ENCODE results near the gene GH2. TPM values are rescaled to one million over a fixed set of nuclear protein-coding genes. Genes with fewer than 3 reads are reported as not detected.

The GH2 gene
- total and polyA plus RNA-seq, 2 experiments from 2014 or later, result not detected

- Histone ChIP-seq H3K27ac (no peak overlapping the region), H3K36me3 (ENCODE audit: low read depth) (no peaks in the 10 kb centered on the region), H3K4me3 (no peak overlapping the region), H3K27me3 (replicated peaks; ENCODE audit: insufficient read depth) (peaks cover 4% of the 10 kb centered on the region; the same call in 1 of the 2 replicates), H3K4me1 (ENCODE audit: insufficient read depth) (no peaks in the 10 kb centered on the region), H3F3A (ENCODE audit: insufficient read depth) (no peaks in the 10 kb centered on the region), H3K9me3 (ENCODE audit: low read depth) (no peaks in the 10 kb centered on the region), H3K79me2 (ENCODE audit: insufficient read depth) (no peaks in the 10 kb centered on the region), H4K20me1 (ENCODE audit: insufficient read depth) (no peaks in the 10 kb centered on the region), H3K9me2 (ENCODE audit: insufficient read depth) (no peaks in the 10 kb centered on the region), H2AFZ (no peak overlapping the region), H3K4me2 (ENCODE audit: unreplicated experiment) (no peak overlapping the region), H3K9ac (no peak overlapping the region)
- no peak for DNase-seq
- no peak for TF ChIP-seq EZH2phosphoT487 (IDR thresholded peaks at IDR 0.05; ENCODE audit: insufficient read depth, low read depth)
- no peak for TF ChIP-seq EZH2 (IDR thresholded peaks at IDR 0.05; ENCODE audit: insufficient read depth, poor library complexity, severe bottlenecking)
- in situ Hi-C loops (cut with MboI), result no loop called here
- WGBS, 2 experiments (ENCODE audit: low coverage in 1 of 2, low lambda C conversion rate in 2 of 2, missing lambda C conversion rate in 2 of 2), result 70 to 80% methylated on average over 5 of the region's 5 CpGs
Measured at GRCh38 chr17:63854709-63855108, 27.0 kb downstream of the GH2 start.

- DNase-seq, result no peak
- Histone ChIP-seq H3K9ac (no peak overlapping the region), H3K79me2 (ENCODE audit: insufficient read depth) (no peaks in the 10 kb centered on the region), H3K27me3 (replicated peaks; ENCODE audit: insufficient read depth) (no peaks in the 10 kb centered on the region; the same call in 1 of the 2 replicates), H3K36me3 (ENCODE audit: low read depth) (no peaks in the 10 kb centered on the region), H3K27ac (no peak overlapping the region), H3K9me3 (ENCODE audit: low read depth) (no peaks in the 10 kb centered on the region), H3K4me3 (no peak overlapping the region), H3F3A (ENCODE audit: insufficient read depth) (no peaks in the 10 kb centered on the region), H3K9me2 (ENCODE audit: insufficient read depth) (no peaks in the 10 kb centered on the region), H4K20me1 (ENCODE audit: insufficient read depth) (no peaks in the 10 kb centered on the region), H3K4me1 (ENCODE audit: insufficient read depth) (peaks cover 4% of the 10 kb centered on the region; the same call in 1 of the 2 replicates), H3K4me2 (ENCODE audit: unreplicated experiment) (no peak overlapping the region), H2AFZ (no peak overlapping the region)
- WGBS, 2 experiments (ENCODE audit: low coverage in 1 of 2, low lambda C conversion rate in 2 of 2, missing lambda C conversion rate in 2 of 2), result 98% methylated on average over 2 of the region's 2 CpGs
- in situ Hi-C loops (cut with MboI), result no loop called here
- TF ChIP-seq EZH2 (IDR thresholded peaks at IDR 0.05; ENCODE audit: insufficient read depth, poor library complexity, severe bottlenecking), result no peak
Measured at GRCh38 chr17:63853260-63853659, 28.5 kb downstream of the GH2 start.

- H2AFZ ChIP-seq, result no peak overlapping the region
- H3K36me3 ChIP-seq (ENCODE audit: low read depth), result no peaks in the 10 kb centered on the region
- H3K4me1 ChIP-seq (ENCODE audit: insufficient read depth), result peaks cover 4% of the 10 kb centered on the region; the same call in 1 of the 2 replicates
- no peaks in the 10 kb centered on the region for H3K9me2 ChIP-seq (ENCODE audit: insufficient read depth)
- no peak overlapping the region for H3K27ac ChIP-seq
- H3K4me2 ChIP-seq (ENCODE audit: unreplicated experiment), result no peak overlapping the region
- H3K9me3 ChIP-seq (ENCODE audit: low read depth), result no peaks in the 10 kb centered on the region
- in situ Hi-C loops (cut with MboI), result no loop called here
- DNase-seq, result no peak
- H3K27me3 ChIP-seq (replicated peaks; ENCODE audit: insufficient read depth), result no peaks in the 10 kb centered on the region; the same call in 1 of the 2 replicates
- no peaks in the 10 kb centered on the region for H4K20me1 ChIP-seq (ENCODE audit: insufficient read depth)
- WGBS, 2 experiments (ENCODE audit: low coverage in 1 of 2, low lambda C conversion rate in 2 of 2, missing lambda C conversion rate in 2 of 2), result 95 to 96% methylated on average over 4 to 9 of the region's 9 CpGs
- H3F3A ChIP-seq (ENCODE audit: insufficient read depth), result no peaks in the 10 kb centered on the region
- no peak overlapping the region for H3K9ac ChIP-seq
- no peaks in the 10 kb centered on the region for H3K79me2 ChIP-seq (ENCODE audit: insufficient read depth)
- TF ChIP-seq EZH2phosphoT487 (IDR thresholded peaks at IDR 0.05; ENCODE audit: insufficient read depth, low read depth), result no peak
- no peak for TF ChIP-seq EZH2 (IDR thresholded peaks at IDR 0.05; ENCODE audit: insufficient read depth, poor library complexity, severe bottlenecking)
- H3K4me3 ChIP-seq, result no peak overlapping the region
Measured at GRCh38 chr17:63850401-63850800, 31.3 kb downstream of the GH2 start.

- Histone ChIP-seq H3K4me1 (ENCODE audit: insufficient read depth) (peaks cover 6% of the 10 kb centered on the region; the same call in 1 of the 2 replicates), H3K4me3 (peak overlapping the region; percentile 64), H3K27ac (no peak overlapping the region), H2AFZ (peak overlapping the region; percentile 92), H3F3A (ENCODE audit: insufficient read depth) (0 out of 2 replicates have a peak, but pooled peaks cover 3% of the 10 kb centered on the region), H3K4me2 (ENCODE audit: unreplicated experiment) (peak overlapping the region; percentile 56), H3K9me2 (ENCODE audit: insufficient read depth) (no peaks in the 10 kb centered on the region), H4K20me1 (ENCODE audit: insufficient read depth) (no peaks in the 10 kb centered on the region), H3K27me3 (replicated peaks; ENCODE audit: insufficient read depth) (no peaks in the 10 kb centered on the region; the same call in 1 of the 2 replicates), H3K79me2 (ENCODE audit: insufficient read depth) (no peaks in the 10 kb centered on the region), H3K9ac (peak overlapping the region; percentile 74), H3K9me3 (ENCODE audit: low read depth) (no peaks in the 10 kb centered on the region), H3K36me3 (ENCODE audit: low read depth) (no peaks in the 10 kb centered on the region)
- no peak for TF ChIP-seq EZH2phosphoT487 (IDR thresholded peaks at IDR 0.05; ENCODE audit: insufficient read depth, low read depth)
- no peak for TF ChIP-seq EZH2 (IDR thresholded peaks at IDR 0.05; ENCODE audit: insufficient read depth, poor library complexity, severe bottlenecking)
- DNase-seq, result peak; percentile 97
- in situ Hi-C loops (cut with MboI), result no loop called here
- 10% methylated on average over 81 to 82 of the region's 82 CpGs for WGBS, 2 experiments (ENCODE audit: low coverage in 1 of 2, low lambda C conversion rate in 2 of 2, missing lambda C conversion rate in 2 of 2)
Measured at GRCh38 chr17:63848834-63849689, 32.7 kb downstream of the GH2 start.
